GM12892 (cell line): ENCODE results near the gene GSTM3.

Source experiments
- DNase-seq: peaks from one replicate; pipeline ENCODE4 v3.0.0; 2011; ENCODE audit not compliant: insufficient read length
- FAIRE-seq: peaks from 2 replicates; lab custom pipeline; 2011; peaks lifted over from hg19 to GRCh38; lab: Jason Lieb, UNC
- POLR2A ChIP-seq: IDR thresholded peaks from 2 replicates; pipeline ENCODE4 v1.6.1; 2011; ENCODE audit warnings: low read depth, low read length, control low read depth
- POLR2AphosphoS5 ChIP-seq: IDR thresholded peaks from 2 replicates; pipeline ENCODE4 v1.6.1; 2011; ENCODE audit warnings: low read depth, low read length, control low read depth
- TAF1 ChIP-seq: IDR thresholded peaks from 2 replicates; pipeline ENCODE4 v1.6.1; 2011; ENCODE audit warnings: low read depth, mild to moderate bottlenecking, control low read depth, low read length, borderline replicate concordance

GSTM3 gene

DNA sequence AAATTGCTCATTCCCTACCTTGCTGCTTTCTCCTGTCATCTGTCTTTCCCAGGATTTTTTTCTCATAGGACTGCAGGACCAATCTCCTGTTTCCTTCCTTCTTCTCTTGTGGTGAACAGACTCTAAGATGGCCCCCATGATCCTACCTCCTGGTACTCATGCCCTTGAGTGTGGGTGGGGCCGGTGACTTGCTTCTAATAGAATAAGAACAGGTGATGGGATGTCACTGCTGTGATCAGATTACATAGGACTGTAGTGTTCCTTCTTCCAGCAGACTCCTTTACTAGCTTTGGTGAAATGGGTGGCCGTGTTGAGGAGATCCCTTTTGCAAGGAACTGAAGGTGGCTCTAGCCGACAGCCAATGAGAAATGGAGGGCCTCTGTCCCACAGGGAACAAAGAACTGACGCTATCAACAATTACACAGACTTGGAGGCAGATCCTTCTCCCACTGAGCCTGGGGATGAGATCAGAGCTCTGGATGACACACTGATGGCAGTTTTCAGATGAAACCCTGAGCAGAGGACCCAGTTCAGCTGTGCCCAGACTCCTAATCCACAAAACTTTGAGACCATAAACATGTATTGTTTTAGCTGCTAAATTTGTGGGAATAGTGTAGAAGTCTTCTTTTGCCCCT is 7.5 kb downstream of the GSTM3 start:
- FAIRE-seq (no peak), DNase-seq (no peak)
- no peak for TF ChIP-seq POLR2A
- TF ChIP-seq POLR2AphosphoS5: no peak
- no peak for TF ChIP-seq TAF1

- no peak for DNase-seq
- FAIRE-seq: no peak
- TF ChIP-seq POLR2AphosphoS5 (no peak), POLR2A (no peak), TAF1 (no peak)
These were observed 8.4 kb downstream of the GSTM3 start for GRCh38 chr1:109732390-109732881.

DNA sequence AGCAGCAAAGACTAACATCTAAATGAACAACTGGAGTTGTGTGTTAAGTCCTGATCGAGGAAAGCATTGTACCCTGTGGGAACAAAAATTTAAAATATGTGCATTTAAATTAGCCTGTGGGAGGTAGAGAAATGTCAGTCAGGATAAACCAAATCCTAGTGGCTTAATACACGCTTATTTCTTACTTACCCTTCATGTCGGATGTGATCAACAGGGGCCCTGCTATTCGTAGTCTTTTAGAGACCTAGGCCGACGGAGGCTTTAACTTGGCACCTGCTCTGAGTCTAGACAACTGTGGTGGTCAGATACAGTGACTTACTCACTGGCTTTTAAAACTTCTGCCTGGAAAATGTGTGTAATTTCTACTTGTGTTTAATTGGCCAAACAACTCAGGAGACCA is 10.2 kb downstream of the GSTM3 start:
- no peak for TF ChIP-seq POLR2A
- TF ChIP-seq TAF1: no peak
- TF ChIP-seq POLR2AphosphoS5: no peak
- FAIRE-seq (no peak), DNase-seq (no peak)

GRCh38 chr1:109728870-109729269 is 12.0 kb downstream of the GSTM3 start:
- DNase-seq: no peak
- FAIRE-seq: no peak
- no peak for TF ChIP-seq POLR2AphosphoS5
- TF ChIP-seq TAF1: no peak
- no peak for TF ChIP-seq POLR2A

- DNase-seq: no peak
- no peak for FAIRE-seq
- TF ChIP-seq POLR2A: no peak
These were observed 14.0 kb downstream of the GSTM3 start for GRCh38 chr1:109726728-109727373.

- no peak for FAIRE-seq
- TF ChIP-seq POLR2A (no peak), TAF1 (no peak), POLR2AphosphoS5 (no peak)
These were observed 14.8 kb downstream of the GSTM3 start for GRCh38 chr1:109726007-109726406.

DNA sequence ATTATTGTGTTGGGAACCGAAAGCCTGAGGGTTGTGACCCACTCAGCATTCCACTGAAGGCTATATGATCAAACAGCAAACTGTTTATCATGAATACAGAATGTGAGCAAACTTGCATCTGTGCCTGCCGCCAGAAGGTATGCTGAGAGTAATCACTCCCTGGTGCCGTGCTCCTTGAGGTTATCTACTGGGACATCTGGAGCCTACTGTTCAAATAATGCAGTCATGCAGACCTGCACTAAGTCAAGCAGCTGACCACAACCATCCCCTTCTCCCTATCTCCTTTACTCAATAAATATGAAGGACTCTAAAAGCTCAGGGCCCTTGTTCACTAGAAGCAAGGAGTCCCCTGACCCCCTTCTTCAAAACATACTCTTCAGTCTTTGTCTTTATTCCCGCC is 15.3 kb downstream of the GSTM3 start:
- no peak for TF ChIP-seq POLR2A
- no peak for TF ChIP-seq POLR2AphosphoS5
- no peak for TF ChIP-seq TAF1
- no peak for FAIRE-seq
- no peak for DNase-seq

More at GRCh38 chr1:109726007-109726406, 14.8 kb downstream of the GSTM3 start:
- no peak for DNase-seq

DNA sequence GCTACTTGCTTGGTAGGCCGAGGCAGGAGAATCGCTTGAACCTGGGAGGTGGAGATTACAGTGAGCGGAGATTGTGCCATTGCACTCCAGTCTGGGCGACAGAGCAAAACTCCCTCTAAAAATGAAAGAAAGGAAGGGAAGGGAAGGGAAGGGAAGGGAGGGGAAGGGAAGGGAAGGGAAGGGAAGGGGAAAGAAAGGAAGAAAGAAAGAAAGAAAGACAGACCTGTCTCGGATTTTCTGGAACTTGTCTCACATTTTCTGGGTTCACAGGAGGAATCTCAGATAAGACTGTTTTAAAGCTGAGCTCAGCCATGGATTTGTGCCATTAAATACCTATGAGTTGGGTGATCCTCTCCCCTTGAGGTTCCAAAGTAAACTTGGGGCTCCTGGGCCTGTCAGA is 15.9 kb downstream of the GSTM3 start:
- no peak for DNase-seq
- FAIRE-seq: no peak

GRCh38 chr1:109722908-109723691 is 17.7 kb downstream of the GSTM3 start:
- no peak for TF ChIP-seq POLR2A
- TF ChIP-seq POLR2AphosphoS5: no peak
- no peak for TF ChIP-seq TAF1
- FAIRE-seq (no peak), DNase-seq (no peak)

More for the DNA sequence above, 15.9 kb downstream of the GSTM3 start:
- TF ChIP-seq TAF1 (no peak), POLR2AphosphoS5 (no peak), POLR2A (no peak)

GRCh38 chr1:109721971-109722370 is 18.9 kb downstream of the GSTM3 start:
- FAIRE-seq: no peak
- no peak for TF ChIP-seq POLR2AphosphoS5
- no peak for TF ChIP-seq POLR2A
- DNase-seq: no peak

- no peak for FAIRE-seq
- no peak for TF ChIP-seq POLR2AphosphoS5
- no peak for TF ChIP-seq TAF1
- no peak for TF ChIP-seq POLR2A
- DNase-seq: no peak
These were observed 19.8 kb downstream of the GSTM3 start for GRCh38 chr1:109721042-109721441.

DNA sequence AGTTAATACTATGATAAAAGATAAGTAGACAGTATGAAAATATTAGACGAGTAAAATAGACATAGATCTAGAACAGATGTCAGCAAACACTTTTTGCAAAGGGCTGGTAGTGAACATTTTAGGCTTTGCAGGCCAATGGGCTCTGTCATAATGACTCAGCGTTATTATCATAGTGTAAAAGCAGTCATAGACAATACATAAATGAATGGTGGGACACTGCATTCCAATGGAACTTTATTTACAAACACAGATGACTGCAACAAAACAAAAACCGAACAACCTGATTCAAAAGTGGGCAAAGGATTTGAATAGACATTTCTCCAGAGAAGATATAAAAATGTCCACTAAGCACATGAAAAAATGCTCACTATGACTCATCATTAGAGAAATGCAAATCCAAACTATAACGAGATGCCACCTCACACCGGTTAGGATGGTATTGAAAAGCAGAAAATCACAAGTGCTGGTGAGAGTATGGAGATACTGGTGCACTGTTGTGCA is 21.5 kb downstream of the GSTM3 start:
- no peak for DNase-seq
- no peak for TF ChIP-seq POLR2AphosphoS5
- TF ChIP-seq POLR2A: no peak
- TF ChIP-seq TAF1: no peak
- FAIRE-seq: no peak

DNA sequence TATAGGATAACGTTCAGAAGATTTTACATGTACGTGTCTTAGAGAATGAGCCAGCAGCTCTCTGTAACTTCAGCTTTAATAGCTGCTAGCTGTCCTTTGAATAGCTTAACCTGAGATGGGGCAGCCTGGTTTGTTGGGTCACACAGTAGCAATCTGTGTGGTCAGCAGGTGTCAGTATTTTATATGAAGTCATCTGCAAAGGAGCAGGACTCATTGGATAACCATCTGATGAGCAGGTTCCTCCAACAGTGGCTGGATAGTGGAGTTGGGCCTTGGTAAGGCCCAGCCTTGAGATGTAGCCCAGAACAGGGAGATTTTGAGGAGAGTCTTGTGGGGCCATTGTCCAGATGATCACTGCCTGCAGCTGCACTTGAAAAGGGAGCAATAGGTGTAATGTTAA is 22.3 kb downstream of the GSTM3 start:
- DNase-seq: no peak
- TF ChIP-seq POLR2AphosphoS5 (no peak), TAF1 (no peak)
- FAIRE-seq: no peak
